Thyroid gland (tissue), 4 donors: ENCODE measurements around the gene BIRC7.

Experiments
- CTCF ChIP-seq, 6 experiments: fragments of 200-600 bp in 3 of 6; fragments of 450-650 bp in 3 of 6; sonication (generic) in 3 of 6; IDR thresholded peaks; one replicate each; pipeline ENCODE4 v1.5.1; 2016 to 2019; ENCODE audit warnings: antibody characterized with exemption in 6 of 6, mild to moderate bottlenecking in 2 of 6, inconsistent platforms in 1 of 6, moderate library complexity in 1 of 6
- POLR2A ChIP-seq, 2 donors: fragments of 450-650 bp; IDR thresholded peaks; one replicate each; pipeline ENCODE4 v1.6.1; 2017; ENCODE audit warnings: antibody characterized with exemption in 2 of 2, mild to moderate bottlenecking in 2 of 2, moderate library complexity in 1 of 2

DNA sequence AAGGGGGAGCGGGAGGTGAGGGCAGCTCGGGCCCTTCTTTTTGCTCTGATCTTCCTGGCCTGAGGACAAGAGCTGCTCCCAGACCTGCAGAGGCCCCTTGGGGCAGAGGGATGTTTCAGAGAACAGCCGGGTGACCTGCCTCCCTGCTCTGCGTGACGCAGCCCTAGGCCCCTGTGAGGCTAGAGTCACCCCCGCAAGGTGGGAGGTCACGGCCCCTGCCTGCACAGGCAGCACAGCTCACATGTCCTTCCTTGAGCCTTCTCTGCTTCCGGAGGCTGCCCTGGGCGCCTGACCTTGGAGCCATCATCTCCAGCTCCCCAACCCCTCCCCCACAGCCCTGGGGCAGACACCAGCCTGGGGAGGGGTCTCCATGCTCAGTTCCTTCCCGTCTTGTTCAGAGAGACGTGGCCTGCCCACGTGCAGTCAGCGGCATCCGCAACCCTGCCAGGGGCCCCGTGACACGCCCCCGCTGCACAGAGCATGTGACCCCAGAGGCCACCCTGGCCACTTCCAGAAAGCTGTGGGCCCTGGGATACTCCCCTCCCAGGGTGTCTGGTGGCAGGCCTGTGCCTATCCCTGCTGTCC is at the start of gene BIRC7:
- no peak for TF ChIP-seq CTCF (IDR thresholded peaks at IDR 0.05)
- no peak for TF ChIP-seq POLR2A (IDR thresholded peaks at IDR 0.05)
